ENCODE data around the gene SMAD5. TPM values are rescaled to one million over a fixed set of nuclear protein-coding genes. Genes with fewer than 3 reads are reported as not detected.

Gene SMAD5
- total and polyA plus RNA-seq, 2 of the 4 experiments (the other 2 are of a cell fraction) = 37.4 to 101 TPM

DNA sequence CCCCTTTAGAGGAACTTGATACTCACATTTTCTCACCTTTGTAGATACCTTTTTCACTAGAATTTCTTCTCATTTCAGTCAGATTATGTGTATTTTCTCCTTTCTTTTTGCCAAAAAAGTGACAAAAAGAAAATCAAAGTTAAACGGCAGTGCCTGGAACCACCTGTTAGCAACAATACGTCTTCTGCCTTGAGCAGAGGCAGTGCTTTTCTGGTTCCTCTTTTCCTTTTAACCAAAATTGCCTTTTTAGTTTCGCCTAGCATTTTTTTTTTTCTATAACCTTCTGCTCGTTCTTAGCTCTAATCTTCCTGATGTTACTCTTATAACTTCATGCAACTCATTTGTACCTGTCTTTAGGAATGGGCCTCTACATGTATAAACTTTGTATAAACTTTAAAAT, 34.3 kb downstream of the SMAD5 start:
- H4K8ac ChIP-seq (ENCODE audit: low read depth in 2 of 2, low read length in 2 of 2) = no peak overlapping the region
- no peak overlapping the region for H3K23ac ChIP-seq (ENCODE audit: low read depth, low read length)
- H3K79me1 ChIP-seq (ENCODE audit: low read depth in 1 of 2, low read length in 2 of 2) = peaks cover 16 to 24% of the 10 kb centered on the region in 2 experiments
- peaks cover 14% of the 10 kb centered on the region for H3K36me3 ChIP-seq (ENCODE audit: control insufficient read depth, insufficient read depth, low read length)
- H3K27me3 ChIP-seq (ENCODE audit: control insufficient read depth, insufficient read depth, low read length) = no peaks in the 10 kb centered on the region
- CTCF ChIA-PET = no interaction called here
- 96% methylated on average over 3 of the region's 4 CpGs; no CpG with 5 or more reads in 1 of the 2 experiments for WGBS, 2 experiments (ENCODE audit: extremely low coverage in 2 of 2, insufficient read length in 1 of 2)
- dilution Hi-C loops (cut with HindIII; ENCODE audit: low sequenced_read_pairs, unreplicated experiment) = no loop called here
- H2BK20ac ChIP-seq (ENCODE audit: low read depth, low read length) = no peak overlapping the region
- H3K4me3 ChIP-seq (ENCODE audit: insufficient read depth, low read depth, low read length) = no peak overlapping the region
- H3K9ac ChIP-seq (ENCODE audit: low read depth, low read length) = no peak overlapping the region
- H3K4me1 ChIP-seq (ENCODE audit: control insufficient read depth, insufficient read depth, low read length) = peaks cover 2% of the 10 kb centered on the region; the same call in 1 of the 2 replicates
- TF ChIP-seq CEBPB (IDR thresholded peaks at IDR 0.05; ENCODE audit: low read depth, low read length) (no peak), RCOR1 (IDR thresholded peaks at IDR 0.05; ENCODE audit: insufficient replicate concordance, low read length) (no peak), FOS (IDR thresholded peaks at IDR 0.05; ENCODE audit: low read depth, low read length) (no peak), MAZ (IDR thresholded peaks at IDR 0.05; ENCODE audit: borderline replicate concordance, low read depth, low read length) (no peak), POLR2A (IDR thresholded peaks at IDR 0.05; ENCODE audit: low read depth, low read length) (no peak), RFX5 (IDR thresholded peaks at IDR 0.05; ENCODE audit: low read depth, low read length) (no peak), NFE2L2 (IDR thresholded peaks at IDR 0.05; ENCODE audit: low read depth, low read length) (no peak), SMC3 (IDR thresholded peaks at IDR 0.05; ENCODE audit: low read depth, low read length) (no peak), CHD1 (IDR thresholded peaks at IDR 0.05; ENCODE audit: low read depth, low read length) (no peak), MXI1 (IDR thresholded peaks at IDR 0.05; ENCODE audit: borderline replicate concordance, low read depth, low read length) (no peak), RAD21 (IDR thresholded peaks at IDR 0.05; ENCODE audit: low read length) (no peak)
- TF ChIP-seq, protein P1, sequence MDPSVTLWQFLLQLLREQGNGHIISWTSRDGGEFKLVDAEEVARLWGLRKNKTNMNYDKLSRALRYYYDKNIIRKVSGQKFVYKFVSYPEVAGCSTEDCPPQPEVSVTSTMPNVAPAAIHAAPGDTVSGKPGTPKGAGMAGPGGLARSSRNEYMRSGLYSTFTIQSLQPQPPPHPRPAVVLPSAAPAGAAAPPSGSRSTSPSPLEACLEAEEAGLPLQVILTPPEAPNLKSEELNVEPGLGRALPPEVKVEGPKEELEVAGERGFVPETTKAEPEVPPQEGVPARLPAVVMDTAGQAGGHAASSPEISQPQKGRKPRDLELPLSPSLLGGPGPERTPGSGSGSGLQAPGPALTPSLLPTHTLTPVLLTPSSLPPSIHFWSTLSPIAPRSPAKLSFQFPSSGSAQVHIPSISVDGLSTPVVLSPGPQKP (IDR thresholded peaks at IDR 0.05; ENCODE audit: borderline replicate concordance, low read depth, low read length) = no peak
- TF ChIP-seq, protein P2, sequence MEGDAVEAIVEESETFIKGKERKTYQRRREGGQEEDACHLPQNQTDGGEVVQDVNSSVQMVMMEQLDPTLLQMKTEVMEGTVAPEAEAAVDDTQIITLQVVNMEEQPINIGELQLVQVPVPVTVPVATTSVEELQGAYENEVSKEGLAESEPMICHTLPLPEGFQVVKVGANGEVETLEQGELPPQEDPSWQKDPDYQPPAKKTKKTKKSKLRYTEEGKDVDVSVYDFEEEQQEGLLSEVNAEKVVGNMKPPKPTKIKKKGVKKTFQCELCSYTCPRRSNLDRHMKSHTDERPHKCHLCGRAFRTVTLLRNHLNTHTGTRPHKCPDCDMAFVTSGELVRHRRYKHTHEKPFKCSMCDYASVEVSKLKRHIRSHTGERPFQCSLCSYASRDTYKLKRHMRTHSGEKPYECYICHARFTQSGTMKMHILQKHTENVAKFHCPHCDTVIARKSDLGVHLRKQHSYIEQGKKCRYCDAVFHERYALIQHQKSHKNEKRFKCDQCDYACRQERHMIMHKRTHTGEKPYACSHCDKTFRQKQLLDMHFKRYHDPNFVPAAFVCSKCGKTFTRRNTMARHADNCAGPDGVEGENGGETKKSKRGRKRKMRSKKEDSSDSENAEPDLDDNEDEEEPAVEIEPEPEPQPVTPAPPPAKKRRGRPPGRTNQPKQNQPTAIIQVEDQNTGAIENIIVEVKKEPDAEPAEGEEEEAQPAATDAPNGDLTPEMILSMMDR (conservative IDR thresholded peaks at IDR 0.05; ENCODE audit: low read depth, low read length) = no peak
- TF ChIP-seq, protein P3, sequence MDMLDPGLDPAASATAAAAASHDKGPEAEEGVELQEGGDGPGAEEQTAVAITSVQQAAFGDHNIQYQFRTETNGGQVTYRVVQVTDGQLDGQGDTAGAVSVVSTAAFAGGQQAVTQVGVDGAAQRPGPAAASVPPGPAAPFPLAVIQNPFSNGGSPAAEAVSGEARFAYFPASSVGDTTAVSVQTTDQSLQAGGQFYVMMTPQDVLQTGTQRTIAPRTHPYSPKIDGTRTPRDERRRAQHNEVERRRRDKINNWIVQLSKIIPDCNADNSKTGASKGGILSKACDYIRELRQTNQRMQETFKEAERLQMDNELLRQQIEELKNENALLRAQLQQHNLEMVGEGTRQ (IDR thresholded peaks at IDR 0.05; ENCODE audit: low read depth, low read length) = no peak
- H2AK9ac ChIP-seq (replicated peaks; ENCODE audit: low read depth, low read length, poor library complexity) = no peak overlapping the region
- H4K20me1 ChIP-seq (ENCODE audit: insufficient read depth, low read length) = peaks cover 5% of the 10 kb centered on the region; the same call in 1 of the 2 replicates
- H2BK120ac ChIP-seq (ENCODE audit: low read depth, low read length) = no peak overlapping the region
- H2AK5ac ChIP-seq (ENCODE audit: low read depth, low read length) = no peak overlapping the region
- H4K5ac ChIP-seq (ENCODE audit: low read depth, low read length) = no peak overlapping the region
- in situ Hi-C loops (cut with MboI; ENCODE audit: low sequenced_read_pairs) = no loop called here
- H4K91ac ChIP-seq (ENCODE audit: insufficient read depth, low read depth, low read length) = no peak overlapping the region
- no peak overlapping the region for H3K14ac ChIP-seq (replicated peaks; ENCODE audit: low read depth, low read length)
- H3K56ac ChIP-seq (ENCODE audit: extremely low read depth, insufficient read depth, low read length) = no peak overlapping the region
- H2BK5ac ChIP-seq (ENCODE audit: low read depth, low read length, poor library complexity, severe bottlenecking) = no peak overlapping the region
- H3K27ac ChIP-seq (ENCODE audit: insufficient read depth, low read length) = no peak overlapping the region
- H2AFZ ChIP-seq (replicated peaks; ENCODE audit: low read length, poor library complexity) = no peak overlapping the region
- H3K4me2 ChIP-seq (ENCODE audit: low read depth, low read length) = no peak overlapping the region
- ATAC-seq (ENCODE audit: low read depth) = no peak
- POLR2A ChIA-PET (ENCODE audit: unreplicated experiment) = no interaction called here
- no TSS peak for BruUV-seq (replicated peaks)
- intact Hi-C loops (cut with micrococcal nuclease) = no loop called here
- no peak for DNase-seq
- no peak overlapping the region for H3K4ac ChIP-seq (ENCODE audit: low read depth, low read length)
- H3K9me3 ChIP-seq (ENCODE audit: control insufficient read depth, insufficient read depth, low read length) = no peaks in the 10 kb centered on the region
- H3K18ac ChIP-seq (ENCODE audit: low read depth, low read length) = no peak overlapping the region
- H3K9me1 ChIP-seq (ENCODE audit: insufficient read depth, low read length) = peaks cover 2% of the 10 kb centered on the region; the same call in 1 of the 2 replicates
- H2BK15ac ChIP-seq (ENCODE audit: low read depth, low read length) = no peak overlapping the region
